MM.1S (cell line): ENCODE results near the gene ORAI3.

Experiments used
- DNase-seq: peaks from one replicate; pipeline ENCODE4 v3.0.0-alpha.2; 2015
- H2AFZ ChIP-seq: fragments of 300-600 bp; sonication (generic); 2 replicates; pipeline ENCODE4 v1.6.0; 2016; ENCODE audit warnings: antibody characterized with exemption, low read length
- H3F3A ChIP-seq: fragments of 300-600 bp; sonication (generic); 2 replicates; pipeline ENCODE4 v1.6.1; 2016; ENCODE audit warnings: mild to moderate bottlenecking, antibody characterized with exemption, low read length, moderate library complexity, mixed read lengths; ENCODE audit not compliant: insufficient read depth
- H3K27ac ChIP-seq: fragments of 300-600 bp; sonication (generic); 2 replicates; pipeline ENCODE4 v1.5.1; 2016; ENCODE audit warnings: mild to moderate bottlenecking, low read length
- H3K27me3 ChIP-seq: fragments of 300-600 bp; sonication (generic); replicated peaks from 2 replicates; pipeline ENCODE4 v1.6.0; 2016; ENCODE audit warnings: low read length; ENCODE audit not compliant: insufficient read depth
- H3K36me3 ChIP-seq: fragments of 300-600 bp; sonication (generic); replicated peaks from 2 replicates; pipeline ENCODE4 v1.6.1; 2016; ENCODE audit warnings: mild to moderate bottlenecking, low read length, mixed read lengths; ENCODE audit not compliant: insufficient read depth
- H3K4me1 ChIP-seq: fragments of 300-600 bp; sonication (generic); 2 replicates; pipeline ENCODE4 v1.6.1; 2016; ENCODE audit warnings: low read length, mixed read lengths
- H3K4me2 ChIP-seq: fragments of 300-600 bp; sonication (generic); 2 replicates; pipeline ENCODE4 v1.6.0; 2016; ENCODE audit warnings: low read depth, low read length
- H3K4me3 ChIP-seq: fragments of 300-600 bp; sonication (generic); 2 replicates; pipeline ENCODE4 v1.5.1; 2016; ENCODE audit warnings: low read length, mixed read lengths
- H3K79me2 ChIP-seq: fragments of 300-600 bp; sonication (generic); 2 replicates; pipeline ENCODE4 v1.6.1; 2016; ENCODE audit warnings: mixed run types, low read length, mixed read lengths
- H3K9ac ChIP-seq: fragments of 300-600 bp; sonication (generic); 2 replicates; pipeline ENCODE4 v1.6.1; 2016; ENCODE audit warnings: low read length, mixed read lengths
- H3K9me2 ChIP-seq: fragments of 300-600 bp; sonication (generic); replicated peaks from 2 replicates; pipeline ENCODE4 v1.6.1; 2016; ENCODE audit warnings: mild to moderate bottlenecking, low read length, mixed read lengths; ENCODE audit not compliant: insufficient read depth
- H3K9me3 ChIP-seq: fragments of 300-600 bp; sonication (generic); replicated peaks from 2 replicates; pipeline ENCODE4 v1.6.1; 2016; ENCODE audit warnings: mild to moderate bottlenecking, low read length, mixed read lengths; ENCODE audit not compliant: insufficient read depth
- H4K20me1 ChIP-seq: fragments of 300-600 bp; sonication (generic); 2 replicates; pipeline ENCODE4 v1.6.1; 2016; ENCODE audit warnings: mild to moderate bottlenecking, low read length, moderate library complexity, mixed read lengths; ENCODE audit not compliant: insufficient read depth
- CTCF ChIP-seq: fragments of 300-600 bp; sonication (generic); IDR thresholded peaks from 2 replicates; pipeline ENCODE4 v1.5.1; 2016; ENCODE audit warnings: antibody characterized with exemption, low read length, mixed read lengths
- EZH2 ChIP-seq: fragments of 300-600 bp; sonication (generic); optimal IDR thresholded peaks from 2 replicates; pipeline ENCODE3; 2017; ENCODE audit warnings: low read depth, mild to moderate bottlenecking, antibody characterized with exemption, low read length, mixed read lengths
- EZH2phosphoT487 ChIP-seq: fragments of 300-600 bp; sonication (generic); IDR thresholded peaks from 2 replicates; pipeline ENCODE4 v1.6.1; 2018; ENCODE audit warnings: antibody characterized with exemption, low read length

ORAI3 gene

DNA sequence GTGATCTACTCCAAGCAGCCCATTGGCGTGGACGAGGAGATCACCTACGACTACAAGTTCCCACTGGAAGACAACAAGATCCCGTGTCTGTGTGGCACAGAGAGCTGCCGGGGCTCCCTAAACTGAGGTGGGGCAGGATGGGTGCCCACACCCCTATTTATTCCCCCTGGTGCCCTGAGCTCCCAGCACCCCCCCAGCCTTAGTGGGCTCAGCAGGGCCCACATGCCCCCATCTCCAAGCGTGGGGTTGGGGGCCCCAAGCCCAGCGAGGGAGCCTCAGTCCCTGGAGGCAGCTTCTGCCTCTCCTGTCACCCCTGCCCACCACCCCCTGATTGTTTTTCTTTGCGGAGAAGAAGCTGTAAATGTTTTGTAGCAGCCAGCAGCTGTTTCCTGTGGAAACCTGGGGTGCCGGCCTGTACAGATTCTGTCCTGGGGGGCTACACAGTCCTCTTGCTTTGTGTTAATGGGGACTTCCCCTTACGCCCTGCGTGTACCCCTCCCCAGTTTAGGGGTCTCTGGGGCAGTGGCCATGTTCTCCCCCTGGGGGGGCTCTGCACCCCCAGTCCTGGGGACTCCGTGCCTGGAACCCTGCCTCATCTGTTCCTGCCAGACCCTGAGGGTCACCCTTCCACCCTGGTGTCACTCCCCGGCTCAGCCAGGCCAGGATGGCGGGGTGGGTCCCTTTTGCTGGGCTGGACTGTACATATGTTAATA lies 35.2 kb downstream of the ORAI3 start:
- Histone ChIP-seq H3K9ac (no peak overlapping the region), H3K27me3 (no peaks in the 10 kb centered on the region), H2AFZ (no peak overlapping the region), H3K79me2 (no peaks in the 10 kb centered on the region), H3K4me2 (no peak overlapping the region), H3K4me3 (no peak overlapping the region), H3F3A (no peaks in the 10 kb centered on the region), H3K9me3 (no peaks in the 10 kb centered on the region), H3K36me3 (no peaks in the 10 kb centered on the region), H3K9me2 (no peaks in the 10 kb centered on the region), H3K4me1 (no peaks in the 10 kb centered on the region), H4K20me1 (no peaks in the 10 kb centered on the region), H3K27ac (no peak overlapping the region)
- no peak for DNase-seq
- no peak for TF ChIP-seq EZH2phosphoT487

DNA sequence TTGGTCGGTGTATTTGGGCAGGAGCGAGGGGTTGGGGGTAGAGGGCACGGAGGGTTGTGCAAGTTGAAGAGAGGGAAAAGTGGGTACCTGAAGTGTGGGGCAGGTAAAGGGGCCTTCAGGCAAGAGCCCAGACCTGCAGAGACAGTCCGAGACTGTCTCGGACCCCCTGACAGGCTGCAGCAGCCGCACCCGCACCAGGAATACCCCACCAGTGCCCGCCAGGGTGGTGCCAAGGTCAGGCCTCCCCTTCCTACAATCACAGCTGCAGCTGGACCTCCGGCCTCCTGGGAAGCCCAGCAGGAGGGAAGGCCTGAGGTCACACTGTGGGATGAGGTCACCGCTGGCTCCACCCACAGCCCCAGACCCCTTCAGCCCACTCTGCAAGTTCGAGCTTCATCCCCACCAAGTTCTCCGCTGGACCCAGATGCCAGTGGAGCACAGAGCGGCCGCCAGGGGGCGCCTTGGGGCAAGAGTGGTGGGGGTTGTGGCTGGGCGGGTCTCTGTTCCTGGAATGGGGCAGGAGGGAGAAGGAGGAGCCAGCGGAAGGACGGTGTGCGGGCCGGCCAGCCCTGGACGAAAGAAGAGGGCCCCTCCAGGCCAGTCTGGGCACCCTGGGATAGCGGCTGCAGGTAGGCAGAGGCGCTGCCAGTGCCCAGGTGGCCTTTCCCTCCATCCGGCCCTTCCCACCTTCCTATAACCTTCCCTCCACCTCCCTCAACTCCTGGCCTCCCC lies 36.0 kb downstream of the ORAI3 start, which contains the start of gene HSD3B7:
Gene HSD3B7 (plus strand): TSS at position 539 of the 732 bp plus-strand sequence. CDS start 452 bp downstream, outside the sequence.
- Histone ChIP-seq H3K4me3 (no peak within 1 kb of the TSS), H3K36me3 (no peaks in the 10 kb centered on the region), H3K27me3 (no peaks in the 10 kb centered on the region), H4K20me1 (no peaks in the 10 kb centered on the region), H3K4me2 (no peak within 1 kb of the TSS), H3K9me3 (no peaks in the 10 kb centered on the region), H3F3A (no peaks in the 10 kb centered on the region), H2AFZ (no peak within 1 kb of the TSS), H3K9me2 (no peaks in the 10 kb centered on the region), H3K79me2 (no peaks in the 10 kb centered on the region), H3K27ac (no peak within 1 kb of the TSS), H3K9ac (no peak within 1 kb of the TSS), H3K4me1 (no peaks in the 10 kb centered on the region)
- no peak for TF ChIP-seq EZH2phosphoT487
- TF ChIP-seq CTCF = peak; percentile 86
- peak; percentile 61 for DNase-seq

- no peak overlapping the region for H3K4me2 ChIP-seq
- H3F3A ChIP-seq = no peaks in the 10 kb centered on the region
- H3K4me3 ChIP-seq = no peak overlapping the region
- H3K27ac ChIP-seq = no peak overlapping the region
- no peaks in the 10 kb centered on the region for H3K9me2 ChIP-seq
- H3K9ac ChIP-seq = no peak overlapping the region
- no peaks in the 10 kb centered on the region for H4K20me1 ChIP-seq
- H3K36me3 ChIP-seq = no peaks in the 10 kb centered on the region
- no peak overlapping the region for H2AFZ ChIP-seq
- no peaks in the 10 kb centered on the region for H3K9me3 ChIP-seq
- H3K4me1 ChIP-seq = no peaks in the 10 kb centered on the region
- no peaks in the 10 kb centered on the region for H3K79me2 ChIP-seq
- TF ChIP-seq EZH2phosphoT487 (no peak), CTCF (no peak), EZH2 (no peak)
- H3K27me3 ChIP-seq = no peaks in the 10 kb centered on the region
- no peak for DNase-seq
Measured at GRCh38 chr16:30985401-30986128, 36.7 kb downstream of the ORAI3 start.
